GM12878 (cell line): ENCODE results near the gene KCTD12. TPM values are rescaled to one million over a fixed set of nuclear protein-coding genes. Genes with fewer than 3 reads are reported as not detected.

Source experiments
- CBX5 ChIP-seq: sonication (generic); IDR thresholded peaks from 2 replicates; pipeline ENCODE4 v1.6.1; 2016; ENCODE audit warnings: low read depth, moderate library complexity, mild to moderate bottlenecking, inconsistent platforms
- CREB1 ChIP-seq: IDR thresholded peaks from 2 replicates; pipeline ENCODE4 v1.6.1; 2012; ENCODE audit warnings: low read depth, mild to moderate bottlenecking, inconsistent platforms
- MAX ChIP-seq: IDR thresholded peaks from 2 replicates; pipeline ENCODE4 v1.6.1; 2012; ENCODE audit warnings: low read depth, low read length, improper control_type of control experiment
- MYC ChIP-seq: IDR thresholded peaks from 2 replicates; pipeline ENCODE4 v1.6.1; 2011; ENCODE audit warnings: mild to moderate bottlenecking, low read length, moderate library complexity, inconsistent platforms; ENCODE audit not compliant: insufficient read depth, insufficient replicate concordance, insufficient read length, severe bottlenecking
- TAF1 ChIP-seq: IDR thresholded peaks from 2 replicates; pipeline ENCODE4 v1.6.1; 2011; ENCODE audit warnings: mild to moderate bottlenecking, low read depth, low read length, borderline replicate concordance
- ZNF207 ChIP-seq: fragments of 450-650 bp; IDR thresholded peaks from 2 replicates; pipeline ENCODE4 v1.6.1; 2014; ENCODE audit warnings: antibody characterized with exemption, mild to moderate bottlenecking, borderline replicate concordance
- polyA plus RNA-seq, 11 experiments: library from polyadenylated mRNA; depleted of rRNA in 4 of 11; unstranded in 6 of 11; stranded (reverse) in 5 of 11; fragments of >200 nt; fragmentation: Nextera tagmentation in 4 of 11; fragmentation: Illumina TruSeq in 1 of 11; extraction: Ambion mirVana in 4 of 11; extraction: Trizol in 1 of 11; gene quantifications; 1 replicate in 1 of 11; 2 replicates in 10 of 11; pipeline versions ENCODE4 v1.2.1 to v1.2.3, GENCODE V29; 2011 to 2016; ENCODE audit warnings: inconsistent platforms in 2 of 11, missing spikeins in 2 of 11, low read depth in 1 of 11
- total RNA-seq, 4 experiments: library from RNA; depleted of rRNA in 3 of 4; stranded (reverse); fragments of >200 nt in 3 of 4; fragmentation: Illumina TruSeq in 1 of 4; extraction: Trizol in 1 of 4; gene quantifications; 2 replicates each; pipeline versions ENCODE4 v1.2.1 to v1.2.3, GENCODE V29; 2013 to 2021
- TF ChIP-seq, protein P1 (sequence below), 3 experiments: IDR thresholded peaks in 2 of 3; conservative IDR thresholded peaks in 1 of 3; 2 replicates each; pipeline ENCODE4 v1.5.1; 2011; ENCODE audit warnings: low read depth in 3 of 3, low read length in 3 of 3, mild to moderate bottlenecking in 3 of 3, control low read depth in 2 of 3, moderate library complexity in 2 of 3, inconsistent platforms in 1 of 3, mixed read lengths in 1 of 3; ENCODE audit not compliant: control insufficient read depth in 2 of 3, insufficient read depth in 1 of 3; ENCODE audit errors: extremely low read depth in 1 of 3
- TF ChIP-seq, protein P2 (sequence below): fragments of 450-650 bp; IDR thresholded peaks from 2 replicates; pipeline ENCODE4 v1.6.1; 2017; ENCODE audit warnings: low read depth, mild to moderate bottlenecking, moderate library complexity
- TF ChIP-seq, protein P3 (sequence below): fragments of 450-650 bp; IDR thresholded peaks from 2 replicates; pipeline ENCODE4 v1.6.1; 2017; ENCODE audit warnings: mild to moderate bottlenecking

The KCTD12 gene
- total and polyA plus RNA-seq, 10 of the 15 experiments (the other 5 are each of a cell fraction or from before 2014, with no cell fraction given) = 0.24 to 2.9 (median 0.92) TPM

- no peak for TF ChIP-seq MAX
- no peak for TF ChIP-seq CBX5
- TF ChIP-seq MYC = no peak
- no peak for TF ChIP-seq ZNF207
- TF ChIP-seq, protein P1, sequence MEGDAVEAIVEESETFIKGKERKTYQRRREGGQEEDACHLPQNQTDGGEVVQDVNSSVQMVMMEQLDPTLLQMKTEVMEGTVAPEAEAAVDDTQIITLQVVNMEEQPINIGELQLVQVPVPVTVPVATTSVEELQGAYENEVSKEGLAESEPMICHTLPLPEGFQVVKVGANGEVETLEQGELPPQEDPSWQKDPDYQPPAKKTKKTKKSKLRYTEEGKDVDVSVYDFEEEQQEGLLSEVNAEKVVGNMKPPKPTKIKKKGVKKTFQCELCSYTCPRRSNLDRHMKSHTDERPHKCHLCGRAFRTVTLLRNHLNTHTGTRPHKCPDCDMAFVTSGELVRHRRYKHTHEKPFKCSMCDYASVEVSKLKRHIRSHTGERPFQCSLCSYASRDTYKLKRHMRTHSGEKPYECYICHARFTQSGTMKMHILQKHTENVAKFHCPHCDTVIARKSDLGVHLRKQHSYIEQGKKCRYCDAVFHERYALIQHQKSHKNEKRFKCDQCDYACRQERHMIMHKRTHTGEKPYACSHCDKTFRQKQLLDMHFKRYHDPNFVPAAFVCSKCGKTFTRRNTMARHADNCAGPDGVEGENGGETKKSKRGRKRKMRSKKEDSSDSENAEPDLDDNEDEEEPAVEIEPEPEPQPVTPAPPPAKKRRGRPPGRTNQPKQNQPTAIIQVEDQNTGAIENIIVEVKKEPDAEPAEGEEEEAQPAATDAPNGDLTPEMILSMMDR (IDR thresholded peaks at IDR 0.05 in 2 of 3, conservative IDR thresholded peaks at IDR 0.05 in 1 of 3; ENCODE audit: control insufficient read depth in 2 of 3, extremely low read depth in 1 of 3, insufficient read depth in 1 of 3, low read depth in 3 of 3, low read length in 3 of 3) = no peak
- TF ChIP-seq, protein P2, sequence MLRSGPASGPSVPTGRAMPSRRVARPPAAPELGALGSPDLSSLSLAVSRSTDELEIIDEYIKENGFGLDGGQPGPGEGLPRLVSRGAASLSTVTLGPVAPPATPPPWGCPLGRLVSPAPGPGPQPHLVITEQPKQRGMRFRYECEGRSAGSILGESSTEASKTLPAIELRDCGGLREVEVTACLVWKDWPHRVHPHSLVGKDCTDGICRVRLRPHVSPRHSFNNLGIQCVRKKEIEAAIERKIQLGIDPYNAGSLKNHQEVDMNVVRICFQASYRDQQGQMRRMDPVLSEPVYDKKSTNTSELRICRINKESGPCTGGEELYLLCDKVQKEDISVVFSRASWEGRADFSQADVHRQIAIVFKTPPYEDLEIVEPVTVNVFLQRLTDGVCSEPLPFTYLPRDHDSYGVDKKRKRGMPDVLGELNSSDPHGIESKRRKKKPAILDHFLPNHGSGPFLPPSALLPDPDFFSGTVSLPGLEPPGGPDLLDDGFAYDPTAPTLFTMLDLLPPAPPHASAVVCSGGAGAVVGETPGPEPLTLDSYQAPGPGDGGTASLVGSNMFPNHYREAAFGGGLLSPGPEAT = no peak
- TF ChIP-seq TAF1 = no peak
- TF ChIP-seq CREB1 = no peak
- TF ChIP-seq, protein P3, sequence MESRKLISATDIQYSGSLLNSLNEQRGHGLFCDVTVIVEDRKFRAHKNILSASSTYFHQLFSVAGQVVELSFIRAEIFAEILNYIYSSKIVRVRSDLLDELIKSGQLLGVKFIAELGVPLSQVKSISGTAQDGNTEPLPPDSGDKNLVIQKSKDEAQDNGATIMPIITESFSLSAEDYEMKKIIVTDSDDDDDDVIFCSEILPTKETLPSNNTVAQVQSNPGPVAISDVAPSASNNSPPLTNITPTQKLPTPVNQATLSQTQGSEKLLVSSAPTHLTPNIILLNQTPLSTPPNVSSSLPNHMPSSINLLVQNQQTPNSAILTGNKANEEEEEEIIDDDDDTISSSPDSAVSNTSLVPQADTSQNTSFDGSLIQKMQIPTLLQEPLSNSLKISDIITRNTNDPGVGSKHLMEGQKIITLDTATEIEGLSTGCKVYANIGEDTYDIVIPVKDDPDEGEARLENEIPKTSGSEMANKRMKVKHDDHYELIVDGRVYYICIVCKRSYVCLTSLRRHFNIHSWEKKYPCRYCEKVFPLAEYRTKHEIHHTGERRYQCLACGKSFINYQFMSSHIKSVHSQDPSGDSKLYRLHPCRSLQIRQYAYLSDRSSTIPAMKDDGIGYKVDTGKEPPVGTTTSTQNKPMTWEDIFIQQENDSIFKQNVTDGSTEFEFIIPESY = no peak
Observed at GRCh38 chr13:76845865-76846264, 40.3 kb downstream of the KCTD12 start (continued).
